ENCODE data around the gene CCDC127.

DNA sequence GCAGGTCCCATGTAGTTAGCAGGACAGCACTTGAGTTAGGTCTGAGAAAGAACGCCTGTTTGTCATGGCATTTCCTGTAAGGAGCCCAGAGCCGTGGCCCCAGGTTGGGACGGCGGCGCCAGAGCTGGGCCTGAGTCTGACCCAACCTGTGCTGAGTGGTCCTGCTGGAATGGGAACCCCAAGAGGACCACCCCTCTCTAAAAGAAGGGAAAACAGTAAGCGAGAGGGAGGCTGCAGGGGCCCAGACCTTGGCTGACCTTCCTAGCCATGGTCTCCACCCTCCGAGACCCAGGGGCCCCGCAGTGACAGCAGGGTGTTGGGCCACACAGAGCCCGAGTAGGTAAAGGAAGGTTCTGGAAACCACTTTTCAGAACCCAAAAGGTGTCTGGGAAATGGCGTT, 28.5 kb downstream of the CCDC127 start:
- TF ChIP-seq, protein P1, sequence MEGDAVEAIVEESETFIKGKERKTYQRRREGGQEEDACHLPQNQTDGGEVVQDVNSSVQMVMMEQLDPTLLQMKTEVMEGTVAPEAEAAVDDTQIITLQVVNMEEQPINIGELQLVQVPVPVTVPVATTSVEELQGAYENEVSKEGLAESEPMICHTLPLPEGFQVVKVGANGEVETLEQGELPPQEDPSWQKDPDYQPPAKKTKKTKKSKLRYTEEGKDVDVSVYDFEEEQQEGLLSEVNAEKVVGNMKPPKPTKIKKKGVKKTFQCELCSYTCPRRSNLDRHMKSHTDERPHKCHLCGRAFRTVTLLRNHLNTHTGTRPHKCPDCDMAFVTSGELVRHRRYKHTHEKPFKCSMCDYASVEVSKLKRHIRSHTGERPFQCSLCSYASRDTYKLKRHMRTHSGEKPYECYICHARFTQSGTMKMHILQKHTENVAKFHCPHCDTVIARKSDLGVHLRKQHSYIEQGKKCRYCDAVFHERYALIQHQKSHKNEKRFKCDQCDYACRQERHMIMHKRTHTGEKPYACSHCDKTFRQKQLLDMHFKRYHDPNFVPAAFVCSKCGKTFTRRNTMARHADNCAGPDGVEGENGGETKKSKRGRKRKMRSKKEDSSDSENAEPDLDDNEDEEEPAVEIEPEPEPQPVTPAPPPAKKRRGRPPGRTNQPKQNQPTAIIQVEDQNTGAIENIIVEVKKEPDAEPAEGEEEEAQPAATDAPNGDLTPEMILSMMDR (IDR thresholded peaks at IDR 0.05), result no peak
- TF ChIP-seq POLR2A (IDR thresholded peaks at IDR 0.05), result no peak

Data from Peyer's patch (tissue), 4 donors.